Measurements from ENCODE around the gene STX18.

Gene STX18

GRCh38 chr4:4415806-4416805 lies 125.7 kb downstream of the STX18 start:
- peaks cover 41% of the 10 kb centered on the region for H3K36me3 ChIP-seq (ENCODE audit: control insufficient read depth, insufficient read depth, low read length, severe bottlenecking)
- H3K27me3 ChIP-seq (replicated peaks; ENCODE audit: control insufficient read depth, insufficient read depth, low read length), result no peaks in the 10 kb centered on the region
- H3K4me3 ChIP-seq (ENCODE audit: low read length), result no peak overlapping the region
- H3K9me3 ChIP-seq (ENCODE audit: control insufficient read depth, low read length), result no peaks in the 10 kb centered on the region
- no peak for DNase-seq (ENCODE audit: low read depth)
- no peak overlapping the region for H3K9ac ChIP-seq (ENCODE audit: low read length)
- H3K4me1 ChIP-seq (ENCODE audit: control insufficient read depth, insufficient read depth, low read length), result no peaks in the 10 kb centered on the region

DNA sequence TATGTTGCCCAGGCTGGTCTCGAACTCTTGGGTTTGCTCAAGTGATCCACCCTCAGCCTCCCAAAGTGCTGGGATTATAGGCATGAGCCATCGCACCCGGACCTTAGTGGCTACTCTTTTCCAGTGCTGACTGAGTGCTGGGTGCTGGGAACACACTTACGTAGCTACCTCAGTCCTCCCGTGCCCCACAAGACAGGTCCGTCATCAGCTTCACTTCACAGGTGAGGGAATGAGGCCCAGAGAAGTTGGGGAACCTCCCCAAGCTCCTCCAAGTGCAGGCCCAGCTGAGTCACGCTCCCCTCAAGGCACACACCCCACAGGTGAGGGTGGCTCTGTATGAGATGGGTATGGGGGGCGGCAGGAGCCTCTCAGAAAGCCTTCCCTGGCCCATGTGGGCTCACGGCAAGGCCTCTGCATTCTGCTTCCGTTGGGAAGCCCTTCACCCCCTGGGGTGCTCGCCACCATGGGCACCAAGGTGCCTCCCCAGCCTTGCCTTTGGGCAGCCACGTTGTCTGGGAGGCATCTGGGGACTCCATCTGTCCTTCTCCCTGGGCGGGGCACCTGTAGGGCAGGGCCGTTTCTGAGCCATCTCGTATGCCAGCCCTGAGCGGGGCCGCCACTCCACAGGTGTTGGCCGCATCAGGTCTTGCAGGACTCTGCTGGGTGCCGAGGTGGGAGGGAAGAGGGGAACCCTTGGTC lies 126.6 kb downstream of the STX18 start:
- Histone ChIP-seq H3K4me3 (ENCODE audit: low read length) (no peak overlapping the region), H3K9ac (ENCODE audit: low read length) (no peak overlapping the region), H3K36me3 (ENCODE audit: control insufficient read depth, insufficient read depth, low read length, severe bottlenecking) (peaks cover 32% of the 10 kb centered on the region), H3K9me3 (ENCODE audit: control insufficient read depth, low read length) (no peaks in the 10 kb centered on the region), H3K4me1 (ENCODE audit: control insufficient read depth, insufficient read depth, low read length) (no peaks in the 10 kb centered on the region), H3K27me3 (replicated peaks; ENCODE audit: control insufficient read depth, insufficient read depth, low read length) (no peaks in the 10 kb centered on the region)
- no peak for DNase-seq (ENCODE audit: low read depth)

GRCh38 chr4:4413806-4414205 lies 128.0 kb downstream of the STX18 start:
- H3K4me1 ChIP-seq (ENCODE audit: control insufficient read depth, insufficient read depth, low read length), result no peaks in the 10 kb centered on the region
- H3K4me3 ChIP-seq (ENCODE audit: low read length), result no peak overlapping the region
- H3K27me3 ChIP-seq (replicated peaks; ENCODE audit: control insufficient read depth, insufficient read depth, low read length), result peaks cover 1% of the 10 kb centered on the region
- peaks cover 18% of the 10 kb centered on the region for H3K36me3 ChIP-seq (ENCODE audit: control insufficient read depth, insufficient read depth, low read length, severe bottlenecking)
- H3K9ac ChIP-seq (ENCODE audit: low read length), result no peak overlapping the region
- DNase-seq (ENCODE audit: low read depth), result no peak
- H3K9me3 ChIP-seq (ENCODE audit: control insufficient read depth, low read length), result no peaks in the 10 kb centered on the region

DNA sequence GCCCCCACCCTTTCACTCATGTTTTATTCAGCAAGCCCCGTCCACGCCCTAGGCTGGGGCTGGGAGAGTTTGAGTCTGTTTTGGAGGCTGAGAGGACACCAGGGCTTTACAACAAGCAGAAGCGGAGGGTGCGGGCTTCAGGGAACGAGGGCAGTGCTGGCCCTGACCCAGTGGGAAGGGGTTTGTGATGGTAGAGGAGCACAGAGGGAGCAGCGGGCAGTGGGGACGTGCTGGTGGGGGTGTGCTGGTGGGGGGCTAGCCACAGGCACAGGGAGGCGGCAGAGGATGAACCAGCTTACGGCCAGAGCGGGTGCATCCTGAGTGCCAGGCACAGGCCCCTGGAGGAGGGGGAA lies 128.5 kb downstream of the STX18 start:
- Histone ChIP-seq H3K27me3 (replicated peaks; ENCODE audit: control insufficient read depth, insufficient read depth, low read length) (peaks cover 5% of the 10 kb centered on the region), H3K36me3 (ENCODE audit: control insufficient read depth, insufficient read depth, low read length, severe bottlenecking) (peaks cover 13% of the 10 kb centered on the region), H3K4me3 (ENCODE audit: low read length) (no peak overlapping the region), H3K9me3 (ENCODE audit: control insufficient read depth, low read length) (no peaks in the 10 kb centered on the region), H3K9ac (ENCODE audit: low read length) (no peak overlapping the region), H3K4me1 (ENCODE audit: control insufficient read depth, insufficient read depth, low read length) (no peaks in the 10 kb centered on the region)
- DNase-seq (ENCODE audit: low read depth), result no peak

DNA sequence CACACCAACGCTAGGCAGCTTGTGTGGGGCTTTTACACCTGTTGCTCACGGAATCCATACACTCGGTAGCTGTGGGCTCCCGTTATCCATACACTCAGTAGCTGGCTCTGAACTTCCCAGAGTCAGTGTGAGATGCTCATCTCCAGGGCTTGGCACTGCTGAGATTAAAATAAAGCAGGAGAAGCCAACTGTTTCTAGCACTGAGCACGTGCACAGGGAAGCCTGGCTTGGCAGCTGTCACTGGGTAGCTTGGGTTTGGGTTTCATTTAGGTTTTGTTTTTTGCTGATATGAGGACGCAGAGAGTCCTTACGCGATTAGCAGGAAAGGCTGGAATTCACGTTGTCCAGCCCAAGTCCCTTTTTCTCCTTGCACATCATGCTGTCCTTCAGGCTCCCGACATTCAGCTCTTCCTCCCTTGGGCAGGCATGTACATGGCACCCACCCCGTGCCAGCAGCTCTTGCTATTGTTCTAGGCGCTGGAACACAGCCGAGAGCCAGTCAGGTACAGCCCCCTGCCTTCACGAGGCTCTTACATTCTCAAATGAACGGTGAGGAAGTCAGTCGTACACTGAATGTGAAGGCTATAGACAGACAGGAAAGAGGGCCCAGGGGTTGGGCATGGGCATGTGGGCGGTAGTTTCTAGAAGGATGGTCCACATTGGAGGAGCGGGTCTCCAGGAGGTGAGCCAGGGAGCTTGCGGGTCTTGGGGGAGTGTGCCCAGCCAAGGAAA lies 129.0 kb downstream of the STX18 start:
- Histone ChIP-seq H3K27me3 (replicated peaks; ENCODE audit: control insufficient read depth, insufficient read depth, low read length) (peaks cover 11% of the 10 kb centered on the region), H3K9me3 (ENCODE audit: control insufficient read depth, low read length) (no peaks in the 10 kb centered on the region), H3K9ac (ENCODE audit: low read length) (no peak overlapping the region), H3K4me1 (ENCODE audit: control insufficient read depth, insufficient read depth, low read length) (no peaks in the 10 kb centered on the region), H3K36me3 (ENCODE audit: control insufficient read depth, insufficient read depth, low read length, severe bottlenecking) (peaks cover 8% of the 10 kb centered on the region), H3K4me3 (ENCODE audit: low read length) (no peak overlapping the region)
- no peak for DNase-seq (ENCODE audit: low read depth)

GRCh38 chr4:4411906-4412305 lies 129.9 kb downstream of the STX18 start:
- Histone ChIP-seq H3K9ac (ENCODE audit: low read length) (no peak overlapping the region), H3K36me3 (ENCODE audit: control insufficient read depth, insufficient read depth, low read length, severe bottlenecking) (peaks cover 6% of the 10 kb centered on the region), H3K9me3 (ENCODE audit: control insufficient read depth, low read length) (no peaks in the 10 kb centered on the region), H3K4me3 (ENCODE audit: low read length) (no peak overlapping the region), H3K4me1 (ENCODE audit: control insufficient read depth, insufficient read depth, low read length) (no peaks in the 10 kb centered on the region), H3K27me3 (replicated peaks; ENCODE audit: control insufficient read depth, insufficient read depth, low read length) (peaks cover 19% of the 10 kb centered on the region)
- no peak for DNase-seq (ENCODE audit: low read depth)

DNA sequence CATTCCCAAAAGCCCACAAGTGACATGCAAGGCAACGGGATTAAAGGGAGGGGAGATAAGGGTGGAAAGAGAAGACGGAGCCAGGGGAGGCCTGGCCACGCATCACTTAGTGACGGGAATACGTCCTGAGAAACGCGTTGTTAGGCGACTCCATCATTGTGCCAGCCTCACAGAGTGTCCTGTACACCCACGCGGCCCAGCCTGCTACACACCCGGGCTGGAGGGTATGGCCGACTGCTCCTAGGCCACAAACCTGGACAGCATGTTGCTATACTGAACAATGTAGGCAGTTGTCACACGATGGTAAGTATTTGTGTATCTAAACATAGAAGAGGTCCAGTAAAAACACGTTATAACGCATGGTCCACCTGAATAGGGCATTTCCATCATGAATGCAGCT lies 131.6 kb downstream of the STX18 start:
- H3K9me3 ChIP-seq (ENCODE audit: control insufficient read depth, low read length), result no peaks in the 10 kb centered on the region
- no peaks in the 10 kb centered on the region for H3K4me1 ChIP-seq (ENCODE audit: control insufficient read depth, insufficient read depth, low read length)
- H3K4me3 ChIP-seq (ENCODE audit: low read length), result no peak overlapping the region
- H3K9ac ChIP-seq (ENCODE audit: low read length), result no peak overlapping the region
- no peak for DNase-seq (ENCODE audit: low read depth)
- peaks cover 29% of the 10 kb centered on the region for H3K27me3 ChIP-seq (replicated peaks; ENCODE audit: control insufficient read depth, insufficient read depth, low read length)
- H3K36me3 ChIP-seq (ENCODE audit: control insufficient read depth, insufficient read depth, low read length, severe bottlenecking), result no peaks in the 10 kb centered on the region

DNA sequence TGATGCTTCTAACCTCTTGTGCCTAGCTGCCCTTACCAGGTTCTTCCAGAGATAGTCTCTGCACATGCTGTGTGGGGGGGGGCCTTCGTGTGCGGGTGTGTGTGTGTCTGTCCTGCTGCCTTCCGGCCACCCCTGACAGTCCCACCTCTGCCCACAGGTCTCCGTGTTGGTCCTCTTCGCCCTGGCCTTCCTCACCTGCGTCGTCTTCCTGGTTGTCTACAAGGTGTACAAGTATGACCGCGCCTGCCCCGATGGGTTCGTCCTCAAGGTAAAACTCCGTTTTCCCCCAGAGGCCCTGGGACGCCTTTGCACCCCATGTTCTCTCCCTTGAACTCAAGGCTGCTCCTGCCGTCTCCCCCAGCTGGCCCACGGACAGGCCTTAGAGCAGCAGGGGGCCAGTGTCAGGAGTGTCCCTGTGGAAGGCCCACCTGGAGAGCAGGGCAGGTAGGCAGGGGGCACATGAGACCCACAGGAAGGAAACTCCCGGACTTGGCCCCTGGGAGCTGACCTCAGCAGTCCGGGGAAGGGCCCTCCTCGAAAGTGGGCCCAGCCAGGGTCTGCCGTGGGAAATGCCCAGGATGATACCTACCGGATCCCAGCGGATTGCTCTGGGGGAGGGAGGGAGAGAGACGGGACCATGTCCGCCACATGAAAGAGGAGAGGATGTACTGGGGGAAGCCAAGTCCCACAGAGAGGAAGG lies 132.3 kb downstream of the STX18 start:
- H3K4me1 ChIP-seq (ENCODE audit: control insufficient read depth, insufficient read depth, low read length), result no peaks in the 10 kb centered on the region
- H3K9ac ChIP-seq (ENCODE audit: low read length), result no peak overlapping the region
- no peaks in the 10 kb centered on the region for H3K9me3 ChIP-seq (ENCODE audit: control insufficient read depth, low read length)
- no peaks in the 10 kb centered on the region for H3K36me3 ChIP-seq (ENCODE audit: control insufficient read depth, insufficient read depth, low read length, severe bottlenecking)
- H3K4me3 ChIP-seq (ENCODE audit: low read length), result no peak overlapping the region
- H3K27me3 ChIP-seq (replicated peaks; ENCODE audit: control insufficient read depth, insufficient read depth, low read length), result peaks cover 36% of the 10 kb centered on the region
- no peak for DNase-seq (ENCODE audit: low read depth)

- DNase-seq (ENCODE audit: low read depth), result no peak
- Histone ChIP-seq H3K27me3 (replicated peaks; ENCODE audit: control insufficient read depth, insufficient read depth, low read length) (peaks cover 44% of the 10 kb centered on the region), H3K4me3 (ENCODE audit: low read length) (no peak overlapping the region), H3K9me3 (ENCODE audit: control insufficient read depth, low read length) (no peaks in the 10 kb centered on the region), H3K36me3 (ENCODE audit: control insufficient read depth, insufficient read depth, low read length, severe bottlenecking) (no peaks in the 10 kb centered on the region), H3K9ac (ENCODE audit: low read length) (no peak overlapping the region), H3K4me1 (ENCODE audit: control insufficient read depth, insufficient read depth, low read length) (no peaks in the 10 kb centered on the region)
Measured at GRCh38 chr4:4408576-4409335, 133.1 kb downstream of the STX18 start.

- no peaks in the 10 kb centered on the region for H3K9me3 ChIP-seq (ENCODE audit: control insufficient read depth, low read length)
- no peak overlapping the region for H3K9ac ChIP-seq (ENCODE audit: low read length)
- H3K27me3 ChIP-seq (replicated peaks; ENCODE audit: control insufficient read depth, insufficient read depth, low read length), result peaks cover 51% of the 10 kb centered on the region
- no peak for DNase-seq (ENCODE audit: low read depth)
- no peaks in the 10 kb centered on the region for H3K4me1 ChIP-seq (ENCODE audit: control insufficient read depth, insufficient read depth, low read length)
- H3K36me3 ChIP-seq (ENCODE audit: control insufficient read depth, insufficient read depth, low read length, severe bottlenecking), result no peaks in the 10 kb centered on the region
- no peak overlapping the region for H3K4me3 ChIP-seq (ENCODE audit: low read length)
Measured at GRCh38 chr4:4408132-4408523, 133.7 kb downstream of the STX18 start.

All from adipocyte (in vitro differentiated cells).